ENCODE data around the gene MINDY1. TPM values are rescaled to one million over a fixed set of nuclear protein-coding genes. Genes with fewer than 3 reads are reported as not detected.

The MINDY1 gene
- total and polyA plus RNA-seq, 10 of the 15 experiments (the other 5 are each of a cell fraction or from before 2014, with no cell fraction given), result 0.48 to 8.8 (median 5.0) TPM

DNA sequence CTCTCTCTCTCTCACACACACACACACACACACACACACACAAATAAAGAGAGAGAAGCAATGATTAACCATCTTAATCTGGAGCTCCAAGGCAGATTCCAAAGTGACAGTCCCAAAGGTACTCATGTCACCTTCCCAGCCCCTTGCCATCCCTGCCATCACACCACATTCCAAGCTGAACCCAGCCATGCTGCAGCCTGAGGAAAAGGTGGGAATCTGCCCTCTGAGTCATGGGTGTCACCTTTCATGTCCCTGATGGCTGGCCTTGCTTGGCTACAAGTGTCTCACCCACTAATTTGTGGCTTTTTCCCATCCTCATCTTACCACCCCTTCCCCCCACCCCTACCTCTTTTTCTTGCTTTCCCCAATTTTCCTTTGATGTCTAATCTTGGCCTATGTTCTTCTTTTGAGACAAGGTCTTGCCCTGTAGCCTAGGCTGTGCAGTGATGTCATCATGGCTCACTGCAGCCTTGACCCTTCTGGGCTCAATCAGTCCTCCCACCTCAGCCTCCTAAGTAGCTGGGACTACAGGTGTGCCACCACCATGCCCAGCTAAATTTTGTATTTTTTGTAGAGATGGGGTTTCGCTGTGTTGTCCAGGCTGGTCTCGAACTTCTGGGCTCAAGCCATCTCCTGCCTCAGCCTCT, 21.4 kb downstream of the MINDY1 start:
- intact Hi-C loops (cut with micrococcal nuclease; ENCODE audit: unreplicated experiment), result no loop called here
- H4K20me1 ChIP-seq (ENCODE audit: control insufficient read depth, insufficient read depth), result no peaks in the 10 kb centered on the region
- DNase-seq (ENCODE audit: low read depth, low spot score) (no peak), FAIRE-seq (no peak), ATAC-seq (no peak)
- no peaks in the 10 kb centered on the region for H3K4me1 ChIP-seq (ENCODE audit: control insufficient read depth, insufficient read depth, low read length)
- no peaks in the 10 kb centered on the region for H3K9me3 ChIP-seq (replicated peaks; ENCODE audit: control insufficient read depth, insufficient read depth, low read length)
- CTCF ChIA-PET, result interaction anchor here (0.7 to 15.8 kb wide), 2 partner anchors 15 to 17 kb away, joined by 3 to 252 read pairs; partner anchors contain the start of gene MINDY1
- no peak overlapping the region for H3K4me2 ChIP-seq (ENCODE audit: control insufficient read depth, insufficient read depth)
- no peaks in the 10 kb centered on the region for H3K79me2 ChIP-seq (ENCODE audit: control insufficient read depth, insufficient read depth, low read length)
- TF ChIP-seq SP1 (IDR thresholded peaks at IDR 0.05; ENCODE audit: low read depth, low read length) (no peak), HCFC1 (IDR thresholded peaks at IDR 0.05; ENCODE audit: low read length) (no peak), NFIC (IDR thresholded peaks at IDR 0.05; ENCODE audit: low read depth, low read length) (no peak), BRCA1 (IDR thresholded peaks at IDR 0.05; ENCODE audit: low read depth, low read length) (no peak), MYC (IDR thresholded peaks at IDR 0.05; ENCODE audit: insufficient read depth, insufficient read length, insufficient replicate concordance, low read length, severe bottlenecking) (no peak), YY1 (IDR thresholded peaks at IDR 0.05; ENCODE audit: low read depth, low read length) (no peak), IKZF2 (IDR thresholded peaks at IDR 0.05) (no peak), CBX5 (IDR thresholded peaks at IDR 0.05; ENCODE audit: low read depth) (no peak), RELA (IDR thresholded peaks at IDR 0.05; ENCODE audit: borderline replicate concordance, partially characterized antibody) (no peak), CHD2 (IDR thresholded peaks at IDR 0.05; ENCODE audit: borderline replicate concordance, low read depth, low read length) (no peak), EED (IDR thresholded peaks at IDR 0.05; ENCODE audit: low read depth) (no peak)
- TF ChIP-seq, protein P1, sequence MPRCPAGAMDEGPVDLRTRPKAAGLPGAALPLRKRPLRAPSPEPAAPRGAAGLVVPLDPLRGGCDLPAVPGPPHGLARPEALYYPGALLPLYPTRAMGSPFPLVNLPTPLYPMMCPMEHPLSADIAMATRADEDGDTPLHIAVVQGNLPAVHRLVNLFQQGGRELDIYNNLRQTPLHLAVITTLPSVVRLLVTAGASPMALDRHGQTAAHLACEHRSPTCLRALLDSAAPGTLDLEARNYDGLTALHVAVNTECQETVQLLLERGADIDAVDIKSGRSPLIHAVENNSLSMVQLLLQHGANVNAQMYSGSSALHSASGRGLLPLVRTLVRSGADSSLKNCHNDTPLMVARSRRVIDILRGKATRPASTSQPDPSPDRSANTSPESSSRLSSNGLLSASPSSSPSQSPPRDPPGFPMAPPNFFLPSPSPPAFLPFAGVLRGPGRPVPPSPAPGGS (IDR thresholded peaks at IDR 0.05; ENCODE audit: borderline replicate concordance, insufficient read depth, low read depth, low read length, poor library complexity, severe bottlenecking), result no peak
- TF ChIP-seq, protein P2, sequence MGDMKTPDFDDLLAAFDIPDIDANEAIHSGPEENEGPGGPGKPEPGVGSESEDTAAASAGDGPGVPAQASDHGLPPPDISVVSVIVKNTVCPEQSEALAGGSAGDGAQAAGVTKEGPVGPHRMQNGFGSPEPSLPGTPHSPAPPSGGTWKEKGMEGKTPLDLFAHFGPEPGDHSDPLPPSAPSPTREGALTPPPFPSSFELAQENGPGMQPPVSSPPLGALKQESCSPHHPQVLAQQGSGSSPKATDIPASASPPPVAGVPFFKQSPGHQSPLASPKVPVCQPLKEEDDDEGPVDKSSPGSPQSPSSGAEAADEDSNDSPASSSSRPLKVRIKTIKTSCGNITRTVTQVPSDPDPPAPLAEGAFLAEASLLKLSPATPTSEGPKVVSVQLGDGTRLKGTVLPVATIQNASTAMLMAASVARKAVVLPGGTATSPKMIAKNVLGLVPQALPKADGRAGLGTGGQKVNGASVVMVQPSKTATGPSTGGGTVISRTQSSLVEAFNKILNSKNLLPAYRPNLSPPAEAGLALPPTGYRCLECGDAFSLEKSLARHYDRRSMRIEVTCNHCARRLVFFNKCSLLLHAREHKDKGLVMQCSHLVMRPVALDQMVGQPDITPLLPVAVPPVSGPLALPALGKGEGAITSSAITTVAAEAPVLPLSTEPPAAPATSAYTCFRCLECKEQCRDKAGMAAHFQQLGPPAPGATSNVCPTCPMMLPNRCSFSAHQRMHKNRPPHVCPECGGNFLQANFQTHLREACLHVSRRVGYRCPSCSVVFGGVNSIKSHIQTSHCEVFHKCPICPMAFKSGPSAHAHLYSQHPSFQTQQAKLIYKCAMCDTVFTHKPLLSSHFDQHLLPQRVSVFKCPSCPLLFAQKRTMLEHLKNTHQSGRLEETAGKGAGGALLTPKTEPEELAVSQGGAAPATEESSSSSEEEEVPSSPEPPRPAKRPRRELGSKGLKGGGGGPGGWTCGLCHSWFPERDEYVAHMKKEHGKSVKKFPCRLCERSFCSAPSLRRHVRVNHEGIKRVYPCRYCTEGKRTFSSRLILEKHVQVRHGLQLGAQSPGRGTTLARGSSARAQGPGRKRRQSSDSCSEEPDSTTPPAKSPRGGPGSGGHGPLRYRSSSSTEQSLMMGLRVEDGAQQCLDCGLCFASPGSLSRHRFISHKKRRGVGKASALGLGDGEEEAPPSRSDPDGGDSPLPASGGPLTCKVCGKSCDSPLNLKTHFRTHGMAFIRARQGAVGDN (IDR thresholded peaks at IDR 0.05), result no peak
- POLR2A ChIA-PET, result interaction anchor here (0.9 to 1.1 kb wide), 2 partner anchors 10 to 356 kb away, joined by 3 read pairs; partner anchors contain the start of gene ENSA
- no peaks in the 10 kb centered on the region for H3K36me3 ChIP-seq (ENCODE audit: control insufficient read depth in 2 of 2, insufficient read depth in 2 of 2, low read length in 1 of 2)
- RAD21 ChIA-PET (ENCODE audit: unreplicated experiment), result interaction anchor here (0.6 kb wide), 1 partner anchor 66 kb away, joined by 3 read pairs; no protein-coding TSS in a partner anchor
- in situ Hi-C loops (cut with MboI), result no loop called here
- H3K27ac ChIP-seq (ENCODE audit: control insufficient read depth, insufficient read depth), result no peak overlapping the region
- H2AFZ ChIP-seq (ENCODE audit: control insufficient read depth, low read depth, low read length), result no peak overlapping the region
- BruUV-seq (replicated peaks), result no TSS peak
- SMC1A ChIA-PET (ENCODE audit: uncharacterized antibody, unreplicated experiment), result interaction anchor here (1.5 kb wide), 1 partner anchor 10 kb away, joined by 5 read pairs; no protein-coding TSS in a partner anchor
- H3K27me3 ChIP-seq (replicated peaks in 1 of 2; ENCODE audit: control insufficient read depth in 2 of 2, insufficient read depth in 2 of 2, low read length in 1 of 2), result no peaks in the 10 kb centered on the region
- WGBS (ENCODE audit: insufficient coverage, insufficient replicate concordance, low lambda C conversion rate, missing lambda C conversion rate), result 0% methylated on average over 2 of the region's 2 CpGs
- no peak overlapping the region for H3K9ac ChIP-seq (ENCODE audit: control insufficient read depth, insufficient read depth, low read length)
- H3K4me3 ChIP-seq, result no peak overlapping the region
